Camera-type eye (tissue), 1 donor: ENCODE data around the gene PWWP2B. TPM values are rescaled to one million over a fixed set of nuclear protein-coding genes. Genes with fewer than 3 reads are reported as not detected.

ENCODE experiments used
- total RNA-seq: library from RNA; depleted of rRNA; stranded (reverse); fragments of >200 nt; gene quantifications from one replicate; pipeline ENCODE4 v1.2.3, GENCODE V29; 2014

PWWP2B gene
- total RNA-seq = 17.3 TPM

GRCh38 chr10:132397036-132397541 lies at the start of gene PWWP2B:
TSS of gene PWWP2B (plus strand) at chr10:132397200. CDS start at chr10:132397227, 27 bp downstream.

Other genes with a start within 250 kb of the PWWP2B start
- gene DPYSL4, start 210.3 kb upstream of the PWWP2B start, total RNA-seq = 55.0 TPM
- gene STK32C, start 89.2 kb upstream of the PWWP2B start, total RNA-seq = 7.9 TPM
- gene LRRC27, start 65.0 kb upstream of the PWWP2B start, total RNA-seq = 20.0 TPM
- gene INPP5A, start 140.6 kb downstream of the PWWP2B start, total RNA-seq = 51.6 TPM